ENCODE data around the gene TUBGCP6. TPM values are rescaled to one million over a fixed set of nuclear protein-coding genes. Genes with fewer than 3 reads are reported as not detected.

TUBGCP6 gene
- total and polyA plus RNA-seq, 2 donors (not counting 3 experiments of a cell fraction or from before 2014, with no cell fraction given), result 33.1 to 45.3 TPM

GRCh38 chr22:50284479-50284878 lies 39.7 kb upstream of the TUBGCP6 start:
- intact Hi-C loops (cut with micrococcal nuclease) (no loop called here), dilution Hi-C loops (cut with MboI; ENCODE audit: extremely low pct_ligation_motif_present, low sequenced_read_pairs) (no loop called here)
- no peak overlapping the region for H3K4me3 ChIP-seq (replicated peaks in 1 of 3; ENCODE audit: insufficient read depth in 1 of 3, low read depth in 1 of 3, low read length in 3 of 3)
- H3K79me2 ChIP-seq (ENCODE audit: control insufficient read depth, insufficient read depth, low read length), result peaks cover 8% of the 10 kb centered on the region
- no peak overlapping the region for H3K9ac ChIP-seq (replicated peaks; ENCODE audit: extremely low read depth, insufficient read depth, low read length)
- H3K27ac ChIP-seq (ENCODE audit: insufficient read depth, low read depth, low read length), result no peak overlapping the region
- TF ChIP-seq GATA2 (IDR thresholded peaks at IDR 0.05; ENCODE audit: insufficient read depth, insufficient read length, low read depth, low read length) (no peak), MYC (IDR thresholded peaks at IDR 0.05; ENCODE audit: low read depth, low read length) (no peak), POLR2A (IDR thresholded peaks at IDR 0.05; ENCODE audit: low read depth, low read length) (no peak), JUN (IDR thresholded peaks at IDR 0.05; ENCODE audit: borderline replicate concordance, insufficient read depth, insufficient read length, low read depth) (no peak)
- TF ChIP-seq, protein P1, sequence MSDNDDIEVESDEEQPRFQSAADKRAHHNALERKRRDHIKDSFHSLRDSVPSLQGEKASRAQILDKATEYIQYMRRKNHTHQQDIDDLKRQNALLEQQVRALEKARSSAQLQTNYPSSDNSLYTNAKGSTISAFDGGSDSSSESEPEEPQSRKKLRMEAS (IDR thresholded peaks at IDR 0.05; ENCODE audit: insufficient read depth, insufficient read length), result no peak
- ChIA-PET CTCF (no interaction called here), POLR2A (no interaction called here)
- H2AFZ ChIP-seq (ENCODE audit: low read depth, low read length), result no peak overlapping the region
- H3K36me3 ChIP-seq (ENCODE audit: control insufficient read depth in 2 of 2, extremely low read depth in 1 of 2, insufficient read depth in 2 of 2, low read length in 2 of 2), result peaks cover 32 to 78% of the 10 kb centered on the region in 2 experiments
- H3K9me3 ChIP-seq (replicated peaks; ENCODE audit: control insufficient read depth, insufficient read depth, low read length), result no peaks in the 10 kb centered on the region
- H3K4me2 ChIP-seq (ENCODE audit: insufficient read depth, low read length), result no peak overlapping the region
- H3K9me1 ChIP-seq (replicated peaks; ENCODE audit: control insufficient read depth, extremely low read depth, insufficient read depth, low read length), result no peaks in the 10 kb centered on the region
- no peaks in the 10 kb centered on the region for H3K27me3 ChIP-seq (ENCODE audit: control insufficient read depth in 2 of 2, insufficient read depth in 2 of 2, low read length in 2 of 2)
- H4K20me1 ChIP-seq (replicated peaks; ENCODE audit: control insufficient read depth, extremely low read depth, insufficient read depth, low read length), result no peaks in the 10 kb centered on the region
- no TSS peak for BruUV-seq (replicated peaks)
- DNase-seq (ENCODE audit: low read depth, low spot score), result no peak
- FAIRE-seq, result no peak
- H3K4me1 ChIP-seq (ENCODE audit: control insufficient read depth, extremely low read depth, insufficient read depth, low read length), result peaks cover 2% of the 10 kb centered on the region

GRCh38 chr22:50283821-50284220 lies 39.0 kb upstream of the TUBGCP6 start:
- Histone ChIP-seq H3K27me3 (ENCODE audit: control insufficient read depth in 2 of 2, insufficient read depth in 2 of 2, low read length in 2 of 2) (no peaks in the 10 kb centered on the region), H3K9ac (replicated peaks; ENCODE audit: extremely low read depth, insufficient read depth, low read length) (no peak overlapping the region), H3K9me3 (replicated peaks; ENCODE audit: control insufficient read depth, insufficient read depth, low read length) (no peaks in the 10 kb centered on the region), H3K4me1 (ENCODE audit: control insufficient read depth, extremely low read depth, insufficient read depth, low read length) (peaks cover 2% of the 10 kb centered on the region), H3K4me2 (ENCODE audit: insufficient read depth, low read length) (no peak overlapping the region), H3K4me3 (replicated peaks in 1 of 3; ENCODE audit: insufficient read depth in 1 of 3, low read depth in 1 of 3, low read length in 3 of 3) (no peak overlapping the region), H3K27ac (ENCODE audit: insufficient read depth, low read depth, low read length) (no peak overlapping the region), H2AFZ (ENCODE audit: low read depth, low read length) (no peak overlapping the region), H4K20me1 (replicated peaks; ENCODE audit: control insufficient read depth, extremely low read depth, insufficient read depth, low read length) (no peaks in the 10 kb centered on the region), H3K9me1 (replicated peaks; ENCODE audit: control insufficient read depth, extremely low read depth, insufficient read depth, low read length) (no peaks in the 10 kb centered on the region), H3K79me2 (ENCODE audit: control insufficient read depth, insufficient read depth, low read length) (peaks cover 2% of the 10 kb centered on the region), H3K36me3 (ENCODE audit: control insufficient read depth in 2 of 2, extremely low read depth in 1 of 2, insufficient read depth in 2 of 2, low read length in 2 of 2) (peaks cover 34 to 76% of the 10 kb centered on the region in 2 experiments)
- no TSS peak for BruUV-seq (replicated peaks)
- no peak for DNase-seq (ENCODE audit: low read depth, low spot score)
- FAIRE-seq, result no peak
- intact Hi-C loops (cut with micrococcal nuclease) (no loop called here), dilution Hi-C loops (cut with MboI; ENCODE audit: extremely low pct_ligation_motif_present, low sequenced_read_pairs) (no loop called here)
- TF ChIP-seq FOS (IDR thresholded peaks at IDR 0.05; ENCODE audit: borderline replicate concordance, insufficient read depth, low read length), result no peak
- TF ChIP-seq CTCF (IDR thresholded peaks at IDR 0.05; ENCODE audit: extremely low read depth in 1 of 2, insufficient read depth in 1 of 2, low read depth in 1 of 2, low read length in 2 of 2), result no peak
- TF ChIP-seq MYC (IDR thresholded peaks at IDR 0.05; ENCODE audit: low read depth, low read length), result no peak
- TF ChIP-seq EZH2 (IDR thresholded peaks at IDR 0.05; ENCODE audit: borderline replicate concordance, low read depth, low read length, severe bottlenecking), result no peak
- TF ChIP-seq JUN (IDR thresholded peaks at IDR 0.05; ENCODE audit: borderline replicate concordance, insufficient read depth, insufficient read length, low read depth), result no peak
- TF ChIP-seq, protein P1 (IDR thresholded peaks at IDR 0.05; ENCODE audit: insufficient read depth, insufficient read length), result no peak
- TF ChIP-seq POLR2AphosphoS5 (IDR thresholded peaks at IDR 0.05; ENCODE audit: insufficient read depth, low read depth, low read length), result no peak
- TF ChIP-seq GATA2 (IDR thresholded peaks at IDR 0.05; ENCODE audit: insufficient read depth, insufficient read length, low read depth, low read length), result no peak
- TF ChIP-seq POLR2A (IDR thresholded peaks at IDR 0.05; ENCODE audit: low read depth, low read length), result no peak
- ChIA-PET CTCF (no interaction called here), POLR2A (no interaction called here)

All from endothelial cell of umbilical vein (primary cell).